ENCODE results near the gene AP4S1.

The AP4S1 gene

GRCh38 chr14:31139301-31139847 is 113.9 kb downstream of the AP4S1 start:
- no peak for DNase-seq

GRCh38 chr14:31142455-31143087 is 117.1 kb downstream of the AP4S1 start:
- no peak for DNase-seq

All from C1 segment of cervical spinal cord (tissue), 14 donors.